Type B pancreatic cell (in vitro differentiated cells): ENCODE results near the gene MICAL2. TPM values are rescaled to one million over a fixed set of nuclear protein-coding genes. Genes with fewer than 3 reads are reported as not detected.

Experiments
- DNase-seq: peaks from one replicate; pipeline ENCODE4 v3.0.0; 2021; ENCODE audit warnings: mixed read lengths; ENCODE audit not compliant: unreplicated experiment; ENCODE audit errors: extremely low spot score
- H3K27ac Mint-ChIP-seq: 2 replicates; pipeline ENCODE4 v1.8.0; 2021; ENCODE audit warnings: mild to moderate bottlenecking, mixed read lengths
- H3K27me3 Mint-ChIP-seq: 2 replicates; pipeline ENCODE4 v1.8.0; 2021; ENCODE audit warnings: mixed read lengths
- H3K36me3 Mint-ChIP-seq: 2 replicates; pipeline ENCODE4 v1.8.0; 2021; ENCODE audit warnings: mixed read lengths
- H3K4me1 Mint-ChIP-seq: one replicate; pipeline ENCODE4 v1.8.0; 2021; ENCODE audit warnings: mixed read lengths; ENCODE audit not compliant: unreplicated experiment
- H3K4me3 Mint-ChIP-seq: 2 replicates; pipeline ENCODE4 v1.8.0; 2021; ENCODE audit warnings: mild to moderate bottlenecking, mixed read lengths
- H3K9me3 Mint-ChIP-seq: 2 replicates; pipeline ENCODE4 v1.8.0; 2021; ENCODE audit warnings: mixed read lengths
- CTCF ChIP-seq: fragments of 200-600 bp; sonication (generic); conservative IDR thresholded peaks from 2 replicates; pipeline ENCODE4 v1.5.0; 2021; ENCODE audit warnings: antibody characterized with exemption, mild to moderate bottlenecking
- total RNA-seq: library from RNA; stranded (reverse); gene quantifications from 2 replicates; pipeline ENCODE4 v1.2.1, GENCODE V29; 2021; ENCODE audit warnings: low replicate concordance

MICAL2 gene
- total RNA-seq, 1 donor from 2014 or later, result 38.0 TPM

DNA sequence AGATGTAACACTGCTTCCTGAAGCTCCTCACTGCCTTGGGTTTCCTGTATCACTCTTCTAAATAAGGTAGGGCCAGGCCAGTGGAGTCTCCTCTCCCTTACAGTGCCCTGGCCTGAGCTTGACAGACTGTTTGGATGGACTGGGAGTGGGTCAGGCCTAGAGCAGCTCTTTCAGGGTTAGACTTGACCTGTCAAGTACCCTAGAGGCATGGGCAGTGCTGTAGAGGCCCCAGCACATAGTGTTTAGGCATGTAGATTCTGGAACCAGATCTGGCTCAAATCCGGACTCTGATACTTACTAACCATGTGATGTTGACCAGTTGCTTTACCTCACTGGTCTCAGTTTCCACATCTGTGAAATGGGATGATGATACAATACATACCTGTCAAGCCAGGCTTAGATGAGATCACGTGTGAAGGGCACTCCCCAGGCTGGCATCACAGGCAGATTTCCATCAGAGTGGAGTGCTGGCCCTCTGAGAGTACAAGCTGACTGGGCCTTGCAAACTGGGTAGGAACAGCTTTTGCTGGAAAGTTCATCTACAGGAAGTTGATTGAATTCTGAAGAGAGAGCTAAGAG, 1.4 kb upstream of the MICAL2 start:
- H3K9me3 Mint-ChIP-seq, result no peaks in the 10 kb centered on the region
- no peak overlapping the region for H3K27ac Mint-ChIP-seq
- H3K27me3 Mint-ChIP-seq, result peaks cover 69% of the 10 kb centered on the region
- no peaks in the 10 kb centered on the region for H3K36me3 Mint-ChIP-seq
- peak overlapping the region; percentile 46 for H3K4me3 Mint-ChIP-seq
- TF ChIP-seq CTCF, result no peak
- no peak for DNase-seq
- no peaks in the 10 kb centered on the region for H3K4me1 Mint-ChIP-seq

DNA sequence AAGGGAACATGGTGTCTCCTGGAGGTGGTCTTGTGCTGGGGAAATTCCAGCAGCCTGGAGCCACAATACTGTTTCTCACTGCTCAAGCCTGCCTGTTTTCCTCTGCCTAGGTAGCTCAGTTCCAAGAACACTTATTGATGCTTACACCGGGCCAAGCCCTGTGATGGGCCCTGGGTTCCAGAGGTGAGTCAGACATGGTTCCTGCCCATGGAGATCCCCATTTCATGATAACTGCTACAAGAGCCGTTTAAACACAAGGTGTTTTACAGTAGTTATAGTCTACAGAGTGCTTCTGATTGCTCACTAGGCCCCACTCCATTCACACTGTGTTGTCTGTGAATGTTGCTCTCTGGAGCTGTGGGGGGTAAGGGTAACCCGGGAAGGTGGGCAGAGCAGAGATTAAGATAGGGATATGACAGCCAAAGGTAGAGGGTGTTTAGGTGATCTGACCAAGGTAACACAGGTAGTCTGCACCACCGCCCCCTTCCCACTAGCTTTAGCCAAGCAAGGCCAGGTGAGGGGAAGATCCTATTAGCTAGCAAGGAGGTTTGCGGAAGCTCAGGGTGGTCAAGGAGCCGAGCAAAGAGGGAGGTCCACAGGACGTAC, 696 bp upstream of the MICAL2 start:
- peaks cover 67% of the 10 kb centered on the region for H3K27me3 Mint-ChIP-seq
- no peak for DNase-seq
- no peaks in the 10 kb centered on the region for H3K4me1 Mint-ChIP-seq
- H3K4me3 Mint-ChIP-seq, result peak overlapping the region; percentile 84
- H3K9me3 Mint-ChIP-seq, result no peaks in the 10 kb centered on the region
- peak overlapping the region; percentile 40 for H3K27ac Mint-ChIP-seq
- TF ChIP-seq CTCF, result no peak
- no peaks in the 10 kb centered on the region for H3K36me3 Mint-ChIP-seq

GRCh38 chr11:12110714-12111548, 541 bp downstream of the MICAL2 start:
- no peak for DNase-seq
- Mint-ChIP-seq H3K9me3 (no peaks in the 10 kb centered on the region), H3K27ac (no peak overlapping the region), H3K27me3 (peaks cover 60% of the 10 kb centered on the region), H3K4me3 (peak overlapping the region; percentile 85), H3K4me1 (no peaks in the 10 kb centered on the region), H3K36me3 (no peaks in the 10 kb centered on the region)
- TF ChIP-seq CTCF, result no peak

- Mint-ChIP-seq H3K9me3 (no peaks in the 10 kb centered on the region), H3K4me3 (peak overlapping the region; percentile 85), H3K27ac (no peak overlapping the region), H3K36me3 (no peaks in the 10 kb centered on the region), H3K27me3 (peaks cover 55% of the 10 kb centered on the region), H3K4me1 (peaks cover 3% of the 10 kb centered on the region)
- DNase-seq, result no peak
- TF ChIP-seq CTCF, result no peak
Observed at GRCh38 chr11:12111549-12112520, 1.4 kb downstream of the MICAL2 start.

- no peak overlapping the region for H3K27ac Mint-ChIP-seq
- H3K9me3 Mint-ChIP-seq, result no peaks in the 10 kb centered on the region
- no peaks in the 10 kb centered on the region for H3K36me3 Mint-ChIP-seq
- peak overlapping the region; percentile 55 for H3K4me3 Mint-ChIP-seq
- peaks cover 9% of the 10 kb centered on the region for H3K4me1 Mint-ChIP-seq
- no peak for TF ChIP-seq CTCF
- no peak for DNase-seq
- peaks cover 54% of the 10 kb centered on the region for H3K27me3 Mint-ChIP-seq
Observed at GRCh38 chr11:12112750-12113149, 2.4 kb downstream of the MICAL2 start.
